ENCODE data around the gene CFAP58. TPM values are rescaled to one million over a fixed set of nuclear protein-coding genes. Genes with fewer than 3 reads are reported as not detected.

The CFAP58 gene
- total and polyA plus RNA-seq, 4 donors, result 0.01 to 0.09 (median 0.08) TPM; not detected in 1

- no peak for TF ChIP-seq SP1 (IDR thresholded peaks at IDR 0.05)
- TF ChIP-seq RXRA (IDR thresholded peaks at IDR 0.05), result no peak
- no peak for TF ChIP-seq ZBTB33 (IDR thresholded peaks at IDR 0.05)
- TF ChIP-seq NR2F2 (IDR thresholded peaks at IDR 0.05), result no peak
- TF ChIP-seq YY1 (IDR thresholded peaks at IDR 0.05), result no peak
- TF ChIP-seq, protein P1, sequence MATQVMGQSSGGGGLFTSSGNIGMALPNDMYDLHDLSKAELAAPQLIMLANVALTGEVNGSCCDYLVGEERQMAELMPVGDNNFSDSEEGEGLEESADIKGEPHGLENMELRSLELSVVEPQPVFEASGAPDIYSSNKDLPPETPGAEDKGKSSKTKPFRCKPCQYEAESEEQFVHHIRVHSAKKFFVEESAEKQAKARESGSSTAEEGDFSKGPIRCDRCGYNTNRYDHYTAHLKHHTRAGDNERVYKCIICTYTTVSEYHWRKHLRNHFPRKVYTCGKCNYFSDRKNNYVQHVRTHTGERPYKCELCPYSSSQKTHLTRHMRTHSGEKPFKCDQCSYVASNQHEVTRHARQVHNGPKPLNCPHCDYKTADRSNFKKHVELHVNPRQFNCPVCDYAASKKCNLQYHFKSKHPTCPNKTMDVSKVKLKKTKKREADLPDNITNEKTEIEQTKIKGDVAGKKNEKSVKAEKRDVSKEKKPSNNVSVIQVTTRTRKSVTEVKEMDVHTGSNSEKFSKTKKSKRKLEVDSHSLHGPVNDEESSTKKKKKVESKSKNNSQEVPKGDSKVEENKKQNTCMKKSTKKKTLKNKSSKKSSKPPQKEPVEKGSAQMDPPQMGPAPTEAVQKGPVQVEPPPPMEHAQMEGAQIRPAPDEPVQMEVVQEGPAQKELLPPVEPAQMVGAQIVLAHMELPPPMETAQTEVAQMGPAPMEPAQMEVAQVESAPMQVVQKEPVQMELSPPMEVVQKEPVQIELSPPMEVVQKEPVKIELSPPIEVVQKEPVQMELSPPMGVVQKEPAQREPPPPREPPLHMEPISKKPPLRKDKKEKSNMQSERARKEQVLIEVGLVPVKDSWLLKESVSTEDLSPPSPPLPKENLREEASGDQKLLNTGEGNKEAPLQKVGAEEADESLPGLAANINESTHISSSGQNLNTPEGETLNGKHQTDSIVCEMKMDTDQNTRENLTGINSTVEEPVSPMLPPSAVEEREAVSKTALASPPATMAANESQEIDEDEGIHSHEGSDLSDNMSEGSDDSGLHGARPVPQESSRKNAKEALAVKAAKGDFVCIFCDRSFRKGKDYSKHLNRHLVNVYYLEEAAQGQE (IDR thresholded peaks at IDR 0.05), result no peak
- no peak for TF ChIP-seq RAD21 (IDR thresholded peaks at IDR 0.05)
- no peak for TF ChIP-seq FOXA2 (IDR thresholded peaks at IDR 0.05)
- TF ChIP-seq JUND (IDR thresholded peaks at IDR 0.05), result no peak
- no peak for TF ChIP-seq HNF4A (conservative IDR thresholded peaks at IDR 0.05)
- TF ChIP-seq HNF4G (IDR thresholded peaks at IDR 0.05), result no peak
- TF ChIP-seq, protein P2, sequence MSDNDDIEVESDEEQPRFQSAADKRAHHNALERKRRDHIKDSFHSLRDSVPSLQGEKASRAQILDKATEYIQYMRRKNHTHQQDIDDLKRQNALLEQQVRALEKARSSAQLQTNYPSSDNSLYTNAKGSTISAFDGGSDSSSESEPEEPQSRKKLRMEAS (IDR thresholded peaks at IDR 0.05), result no peak
- no peak for TF ChIP-seq CTCF (IDR thresholded peaks at IDR 0.05; ENCODE audit: low read depth, low read length, missing input control)
- TF ChIP-seq TAF1 (conservative IDR thresholded peaks at IDR 0.05), result no peak
- TF ChIP-seq ATF3 (IDR thresholded peaks at IDR 0.05), result no peak
- no peak for TF ChIP-seq EGR1 (IDR thresholded peaks at IDR 0.05; ENCODE audit: low read depth in 2 of 2)
- TF ChIP-seq FOXA1 (IDR thresholded peaks at IDR 0.05), result no peak
- no peak for TF ChIP-seq GABPA (IDR thresholded peaks at IDR 0.05 in 1 of 2, conservative IDR thresholded peaks at IDR 0.05 in 1 of 2)
- WGBS, result 39% methylated on average over 6 of the region's 6 CpGs
- no peak for DNase-seq (ENCODE audit: low spot score)
- no peaks in the 10 kb centered on the region for H3K4me1 ChIP-seq (ENCODE audit: control insufficient read depth in 4 of 4, insufficient read depth in 4 of 4, low read length in 3 of 4)
- peaks cover 0 to 3% (median 0%) of the 10 kb centered on the region in 4 donors for H3K27me3 ChIP-seq (ENCODE audit: control insufficient read depth in 4 of 4, insufficient read depth in 4 of 4, low read length in 3 of 4)
- no peak overlapping the region for H3K4me3 ChIP-seq (ENCODE audit: low read depth in 1 of 3, low read length in 3 of 3)
- no peaks in the 10 kb centered on the region for H3K9me3 ChIP-seq (ENCODE audit: control insufficient read depth in 4 of 4, low read length in 3 of 4)
- H3K27ac ChIP-seq (ENCODE audit: low read depth in 1 of 2, low read length in 2 of 2), result no peak overlapping the region
- no peak overlapping the region for H3K9ac ChIP-seq (ENCODE audit: low read depth in 1 of 2, low read length in 2 of 2)
- no peaks in the 10 kb centered on the region for H3K36me3 ChIP-seq (ENCODE audit: control insufficient read depth in 4 of 4, insufficient read depth in 3 of 4, low read depth in 1 of 4, low read length in 3 of 4)
These were observed 149.3 kb downstream of the CFAP58 start for GRCh38 chr10:104502907-104503306.

Other genes with a start within 250 kb of the CFAP58 start
- gene SFR1, start 231.7 kb upstream of the CFAP58 start, total RNA-seq, result 1 to 10 TPM; 1.7 to 5.5 TPM
- 1 to 10 TPM in 1 of 2 donors, under 1 TPM in 1; 0.83 to 1.5 TPM for gene SFR1, start 231.7 kb upstream of the CFAP58 start, polyA plus RNA-seq
- gene CFAP43, start 121.5 kb upstream of the CFAP58 start, total RNA-seq, result under 1 TPM; 0.17 to 0.33 TPM
- gene CFAP43, start 121.5 kb upstream of the CFAP58 start, polyA plus RNA-seq, result under 1 TPM; 0.10 to 0.13 TPM
- gene GSTO1, start 98.9 kb upstream of the CFAP58 start, total RNA-seq, result 100 to 1,000 TPM; 137 to 156 TPM
- gene GSTO1, start 98.9 kb upstream of the CFAP58 start, polyA plus RNA-seq, result 100 to 1,000 TPM; 266 to 349 TPM
- 1 to 10 TPM; 1.0 to 4.6 TPM for gene GSTO2, start 84.6 kb upstream of the CFAP58 start, total RNA-seq
- gene GSTO2, start 84.6 kb upstream of the CFAP58 start, polyA plus RNA-seq, result 1 to 10 TPM; 1.6 to 1.8 TPM
- 1 to 10 TPM; 7.7 to 7.9 TPM for gene ITPRIP, start 15.4 kb upstream of the CFAP58 start, total RNA-seq
- 1 to 10 TPM; 3.5 to 4.2 TPM for gene ITPRIP, start 15.4 kb upstream of the CFAP58 start, polyA plus RNA-seq

Measured in liver (tissue), 9 donors.